ENCODE measurements around the gene RTRAF. TPM values are rescaled to one million over a fixed set of nuclear protein-coding genes. Genes with fewer than 3 reads are reported as not detected.
A peak's percentile ranks its signal among the peaks of the same experiment; 100 is the strongest.

Gene RTRAF
- total and polyA plus RNA-seq, 12 donors: 178 to 276 (median 214) TPM

DNA sequence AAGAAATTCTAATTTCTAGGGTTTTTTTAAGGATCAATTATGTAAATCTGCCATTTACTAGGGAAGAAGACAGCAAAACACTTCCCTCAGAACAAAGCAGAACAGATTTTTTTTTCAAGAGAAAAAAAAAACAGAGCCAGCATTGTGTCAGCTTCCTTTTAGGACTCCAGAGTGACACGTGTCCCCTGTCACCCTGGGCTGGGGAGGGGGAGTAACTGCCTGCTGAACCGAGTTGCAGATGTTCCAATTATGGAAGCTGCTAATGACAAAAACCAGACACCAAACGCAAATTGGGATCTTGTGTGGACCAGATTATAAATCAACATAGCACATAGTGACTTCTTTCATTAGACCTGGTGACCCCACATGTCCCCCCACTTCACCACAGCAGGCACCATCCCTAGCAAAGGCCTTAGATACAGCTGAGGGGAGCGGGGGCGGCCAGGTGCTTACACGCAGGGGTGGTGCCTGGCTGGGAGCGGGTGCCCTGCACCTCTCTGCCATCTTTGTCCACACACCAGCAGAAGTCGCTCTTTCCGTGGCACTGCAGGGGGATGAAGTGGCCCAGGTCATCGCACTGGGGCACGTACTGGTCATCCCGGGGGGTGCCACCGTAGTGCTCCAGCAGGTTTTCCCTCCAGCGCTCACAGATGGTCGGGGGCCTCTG lies 25.4 kb downstream of the RTRAF start:
- DNase-seq (peak; percentile 54 to 78), ATAC-seq (peak; percentile 68 to 87 (median 80))
- no peaks in the 10 kb centered on the region for H3K27me3 ChIP-seq
- 45 to 57% methylated on average over 15 of the region's 15 CpGs for WGBS, 2 donors
- intact Hi-C loops (cut with DNase I): loop anchor here in 9 of 10 donors (2.0 to 10.0 kb wide), 7 partner anchors 18 to 118 kb away; partner anchors contain the start of gene NID2 (in 6 of the 9)
- H3K4me1 ChIP-seq: peaks cover 13 to 100% (median 82%) of the 10 kb centered on the region in 9 donors
- peak overlapping the region; percentile 65 to 85 (median 74) for H3K27ac ChIP-seq
- no peaks in the 10 kb centered on the region for H3K9me3 ChIP-seq
- H3K36me3 ChIP-seq: peaks cover 0 to 81% (median 31%) of the 10 kb centered on the region in 9 donors
- H3K4me3 ChIP-seq: no peak overlapping the region
- TF ChIP-seq, protein P1, sequence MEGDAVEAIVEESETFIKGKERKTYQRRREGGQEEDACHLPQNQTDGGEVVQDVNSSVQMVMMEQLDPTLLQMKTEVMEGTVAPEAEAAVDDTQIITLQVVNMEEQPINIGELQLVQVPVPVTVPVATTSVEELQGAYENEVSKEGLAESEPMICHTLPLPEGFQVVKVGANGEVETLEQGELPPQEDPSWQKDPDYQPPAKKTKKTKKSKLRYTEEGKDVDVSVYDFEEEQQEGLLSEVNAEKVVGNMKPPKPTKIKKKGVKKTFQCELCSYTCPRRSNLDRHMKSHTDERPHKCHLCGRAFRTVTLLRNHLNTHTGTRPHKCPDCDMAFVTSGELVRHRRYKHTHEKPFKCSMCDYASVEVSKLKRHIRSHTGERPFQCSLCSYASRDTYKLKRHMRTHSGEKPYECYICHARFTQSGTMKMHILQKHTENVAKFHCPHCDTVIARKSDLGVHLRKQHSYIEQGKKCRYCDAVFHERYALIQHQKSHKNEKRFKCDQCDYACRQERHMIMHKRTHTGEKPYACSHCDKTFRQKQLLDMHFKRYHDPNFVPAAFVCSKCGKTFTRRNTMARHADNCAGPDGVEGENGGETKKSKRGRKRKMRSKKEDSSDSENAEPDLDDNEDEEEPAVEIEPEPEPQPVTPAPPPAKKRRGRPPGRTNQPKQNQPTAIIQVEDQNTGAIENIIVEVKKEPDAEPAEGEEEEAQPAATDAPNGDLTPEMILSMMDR (IDR thresholded peaks at IDR 0.05): no peak

DNA sequence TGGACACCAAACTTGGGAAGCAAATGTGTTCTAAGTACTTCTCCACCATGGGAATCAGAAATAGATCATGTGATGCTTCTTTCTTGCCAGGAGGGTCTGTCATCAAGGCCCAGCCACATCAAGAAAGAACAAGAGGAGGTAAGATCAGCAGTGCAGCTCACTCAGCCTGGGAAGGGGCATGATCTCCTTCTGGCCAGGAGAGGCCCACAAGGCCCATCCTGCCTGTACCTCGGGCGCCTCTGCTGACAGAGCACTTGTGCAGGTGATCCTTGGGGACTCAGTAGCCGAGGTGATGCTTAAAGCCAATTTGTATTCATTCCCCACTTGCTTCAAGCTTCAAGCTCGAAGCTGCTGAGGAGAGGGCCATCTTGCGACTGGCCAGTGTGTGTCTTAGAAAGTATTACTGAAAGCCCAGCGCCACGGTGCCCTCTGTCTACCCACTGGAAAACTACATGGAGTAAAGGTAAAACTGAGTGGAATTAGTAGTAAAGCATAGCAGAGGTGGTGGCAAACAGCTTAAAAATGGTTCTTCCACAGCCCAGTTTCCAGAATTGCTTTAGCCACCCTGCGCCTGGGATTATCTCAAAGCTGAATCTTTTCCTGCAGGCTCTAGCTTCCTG lies 26.2 kb downstream of the RTRAF start:
- DNase-seq: peak in 1 of 2 donors; percentile 46
- Histone ChIP-seq H3K27ac (peak overlapping the region; percentile 65 to 85 (median 74)), H3K27me3 (no peaks in the 10 kb centered on the region), H3K36me3 (peaks cover 0 to 81% (median 32%) of the 10 kb centered on the region in 9 donors), H3K4me1 (peaks cover 13 to 100% (median 90%) of the 10 kb centered on the region in 9 donors), H3K4me3 (peak overlapping the region in 1 of 10 donors; percentile 12), H3K9me3 (no peaks in the 10 kb centered on the region)
- intact Hi-C loops (cut with DNase I): loop anchor here in 4 of 10 donors (2.0 to 10.0 kb wide), 4 partner anchors 19 to 53 kb away; partner anchors contain the start of gene NID2 (in 4 of the 4)
- TF ChIP-seq, protein P1 (IDR thresholded peaks at IDR 0.05): peak; percentile 17 to 70 (median 45)
- ATAC-seq: peak in 7 of 8 donors; percentile 18 to 63 (median 51)
- WGBS, 2 donors: 65 to 68% methylated on average over 8 of the region's 8 CpGs

DNA sequence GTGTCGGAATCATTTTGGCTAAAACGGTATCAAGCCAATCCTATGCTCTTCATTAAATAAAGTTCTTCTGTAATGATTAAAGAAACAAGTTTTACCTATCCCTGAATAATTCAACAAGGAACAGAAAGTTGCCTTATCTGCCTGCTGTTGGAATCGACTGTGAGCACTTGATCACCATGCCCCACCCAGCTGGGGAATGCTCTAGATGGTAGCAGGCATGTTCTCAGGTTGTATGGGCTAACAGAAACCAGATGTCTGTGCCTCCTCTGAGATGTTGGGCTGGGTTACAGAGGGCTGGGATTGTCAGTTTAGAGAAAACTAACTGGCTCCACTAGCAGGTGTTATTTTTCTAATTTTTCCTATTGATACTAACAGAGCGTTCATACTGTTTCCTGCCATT lies 28.9 kb downstream of the RTRAF start:
- Histone ChIP-seq H3K4me3 (no peak overlapping the region), H3K4me1 (peaks cover 21 to 100% (median 90%) of the 10 kb centered on the region in 9 donors), H3K9me3 (no peaks in the 10 kb centered on the region), H3K27me3 (no peaks in the 10 kb centered on the region), H3K36me3 (peaks cover 0 to 64% (median 21%) of the 10 kb centered on the region in 9 donors), H3K27ac (peak overlapping the region in 3 of 10 donors; percentile 51 to 75 (median 74))
- ATAC-seq (no peak), DNase-seq (no peak)
- WGBS, 2 donors: 71 to 77% methylated on average over 4 of the region's 4 CpGs
- intact Hi-C loops (cut with DNase I): loop anchor here in 2 of 10 donors (5.0 to 10.0 kb wide), 2 partner anchors 47 to 49 kb away; partner anchors contain the start of gene NID2 (in 2 of the 2)
- TF ChIP-seq, protein P1 (IDR thresholded peaks at IDR 0.05): no peak

DNA sequence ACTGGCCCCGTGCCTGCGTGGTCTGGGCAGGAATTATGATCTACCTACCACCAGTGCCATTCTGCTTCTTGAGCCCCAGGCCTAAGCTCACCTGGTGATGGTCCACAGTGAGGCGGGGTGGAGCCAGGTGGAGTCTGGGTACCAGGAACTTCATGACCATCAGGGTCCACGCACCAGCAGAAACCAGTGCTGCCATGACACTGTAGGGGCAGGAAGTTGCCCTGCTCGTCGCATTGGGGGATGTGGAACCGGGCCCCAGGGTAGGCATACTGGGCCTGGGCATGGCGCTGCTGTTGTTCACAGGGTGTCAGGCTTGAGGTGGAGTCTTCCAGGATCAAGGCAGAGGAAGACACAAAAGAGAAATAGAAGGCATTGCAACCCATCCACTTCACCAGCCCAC lies 29.6 kb downstream of the RTRAF start:
- Histone ChIP-seq H3K36me3 (peaks cover 0 to 58% (median 21%) of the 10 kb centered on the region in 9 donors), H3K9me3 (no peaks in the 10 kb centered on the region), H3K4me1 (peaks cover 19 to 100% (median 90%) of the 10 kb centered on the region in 9 donors), H3K27ac (peak overlapping the region in 4 of 10 donors; percentile 51 to 75 (median 72)), H3K27me3 (no peaks in the 10 kb centered on the region), H3K4me3 (no peak overlapping the region)
- ATAC-seq: no peak
- intact Hi-C loops (cut with DNase I): loop anchor here in 2 of 10 donors (5.0 to 10.0 kb wide), 2 partner anchors 46 to 48 kb away; partner anchors contain the start of gene NID2 (in 2 of the 2)
- TF ChIP-seq, protein P1 (IDR thresholded peaks at IDR 0.05): no peak
- whole genome bisulfite sequencing, 2 donors: 95 to 99% methylated on average over 8 of the region's 8 CpGs
- DNase-seq: no peak

All from heart right ventricle (tissue), 16 donors.